IPS-NIHi11 (cell line): ENCODE data around the gene CAP1.
"Not testable (repeated sequence)": the region's sequence is repeated elsewhere in the genome, so short reads cannot be mapped to it uniquely, and the experiment has no call there.

Source experiments
- DNase-seq: peaks from one replicate; pipeline ENCODE4 v3.0.0; 2012; ENCODE audit warnings: mixed read lengths, low spot score

The CAP1 gene

DNA sequence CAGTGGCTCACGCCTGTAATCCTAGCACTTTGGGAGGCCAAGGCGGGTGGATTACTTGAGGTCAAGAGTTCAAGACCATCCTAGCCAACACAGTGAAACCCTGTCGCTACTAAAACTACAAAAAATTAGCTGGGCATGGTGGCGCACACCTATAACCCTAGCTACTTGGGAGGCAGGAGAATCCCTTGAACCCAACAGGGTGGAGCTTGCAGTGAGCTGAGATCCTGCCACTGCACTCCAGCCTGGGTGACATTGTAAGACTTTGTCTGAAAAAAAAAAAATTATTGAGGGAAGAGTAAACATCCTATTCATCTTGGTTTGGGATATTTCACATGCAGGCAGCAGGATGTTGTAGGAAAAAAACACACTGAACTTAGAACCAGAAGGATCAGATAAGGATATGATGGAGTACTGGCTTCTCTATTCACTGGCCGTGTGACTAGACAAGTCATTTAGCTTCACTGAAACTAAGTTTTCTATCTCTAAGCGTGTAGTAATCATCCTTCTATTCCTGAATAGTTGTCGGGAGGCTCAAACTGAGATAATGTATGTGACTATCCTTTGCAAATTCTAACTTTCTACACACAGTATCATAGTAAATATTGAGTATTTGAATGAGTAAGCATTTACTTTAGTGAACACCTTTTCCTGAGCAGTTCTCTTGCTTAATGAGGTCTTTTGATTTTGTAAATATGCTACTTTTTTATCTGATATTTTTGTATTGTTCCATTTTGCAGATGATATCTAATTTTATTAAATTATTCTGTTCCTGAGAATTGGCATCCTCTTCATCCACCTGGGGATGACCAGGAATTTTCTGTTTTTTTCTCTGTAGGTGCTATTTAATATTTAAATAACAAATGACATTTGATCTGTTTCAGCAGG, 18.2 kb downstream of the CAP1 start:
- no peak for DNase-seq

DNA sequence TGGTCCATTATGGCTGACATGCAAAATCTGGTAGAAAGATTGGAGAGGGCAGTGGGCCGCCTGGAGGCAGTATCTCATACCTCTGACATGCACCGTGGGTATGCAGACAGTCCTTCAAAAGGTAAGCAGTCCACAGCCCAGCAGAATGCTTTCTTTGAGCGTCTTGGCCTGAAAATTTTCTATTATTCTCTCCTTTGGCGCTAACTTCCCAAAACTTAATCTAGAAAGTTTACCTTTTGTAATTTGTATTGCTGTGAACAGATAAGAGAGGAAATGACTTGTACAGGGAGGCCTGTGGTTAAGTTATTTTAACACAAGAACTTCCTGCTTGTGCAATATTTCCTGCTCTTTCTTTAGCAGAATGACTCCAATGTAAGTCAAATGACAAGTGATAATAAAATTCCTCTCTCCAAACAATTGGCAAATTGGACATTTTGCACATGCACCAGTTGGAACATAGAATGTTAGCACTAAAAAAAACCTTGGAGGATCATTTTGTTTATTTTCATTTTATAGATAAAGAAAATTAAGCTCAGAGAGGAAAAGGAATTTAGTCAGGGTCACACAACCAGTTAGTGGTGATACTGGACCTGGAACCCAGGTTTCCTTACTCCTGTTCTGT, 18.9 kb downstream of the CAP1 start:
- DNase-seq: peak; percentile 62

DNA sequence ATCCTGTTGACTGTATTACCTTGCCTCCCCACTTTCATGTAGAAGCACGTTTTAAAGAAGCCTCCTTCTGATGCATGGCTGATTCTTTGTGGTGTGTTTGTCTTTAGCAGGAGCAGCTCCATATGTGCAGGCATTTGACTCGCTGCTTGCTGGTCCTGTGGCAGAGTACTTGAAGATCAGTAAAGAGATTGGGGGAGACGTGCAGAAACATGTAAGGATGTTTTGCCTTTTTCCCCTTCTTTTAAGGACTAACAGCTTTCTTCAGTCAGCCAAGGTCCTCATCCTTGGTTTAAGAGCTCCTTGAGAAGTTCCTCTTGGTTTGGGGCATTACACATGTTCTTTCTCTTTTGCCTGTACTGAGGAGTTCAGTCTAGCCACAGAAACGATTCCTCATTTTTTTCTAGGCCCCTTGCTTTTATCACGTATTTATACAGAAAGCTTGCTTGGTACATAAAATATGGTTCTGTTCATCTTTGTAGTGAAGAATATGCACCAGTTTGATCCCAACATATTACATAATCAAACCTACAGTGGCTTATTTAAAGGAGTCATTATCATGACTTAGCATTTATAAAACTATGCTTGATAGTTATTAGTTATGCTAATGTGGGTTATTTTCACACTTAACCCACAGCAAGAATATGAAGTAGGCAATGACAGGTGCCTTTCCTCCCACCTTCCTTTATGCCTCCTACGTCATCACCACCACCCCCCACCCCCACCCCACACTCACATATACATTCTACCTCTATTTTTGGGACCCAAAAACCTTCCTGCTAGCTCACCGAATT, 19.6 kb downstream of the CAP1 start:
- no peak for DNase-seq

- DNase-seq: no peak
These were observed 24.4 kb downstream of the CAP1 start for GRCh38 chr1:40064797-40065499.

GRCh38 chr1:40067023-40067422, 26.5 kb downstream of the CAP1 start:
- DNase-seq: no peak

DNA sequence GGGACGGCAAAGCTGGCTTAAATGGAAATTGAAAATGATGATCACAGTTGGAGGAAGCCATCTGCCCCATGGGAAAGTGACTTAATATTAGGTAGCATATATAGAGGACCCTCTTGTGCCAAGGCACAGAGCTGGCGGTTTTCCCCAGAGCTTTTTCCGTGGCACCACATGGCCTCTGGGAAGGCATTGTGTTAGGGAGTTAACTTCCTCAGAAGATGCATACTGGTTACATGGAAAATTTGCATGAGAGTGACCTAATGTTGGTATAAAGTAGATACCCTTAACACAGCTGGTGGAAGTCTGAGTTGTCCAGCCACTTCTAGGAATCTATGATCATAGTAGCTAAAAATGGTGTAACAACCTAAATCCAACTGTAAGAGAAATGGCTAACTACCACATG, 27.3 kb downstream of the CAP1 start:
- no peak for DNase-seq

GRCh38 chr1:40072142-40072541, 31.6 kb downstream of the CAP1 start:
- no peak for DNase-seq

- no peak for DNase-seq
These were observed 32.5 kb downstream of the CAP1 start for GRCh38 chr1:40073062-40073461.

- DNase-seq: no peak
These were observed 34.7 kb downstream of the CAP1 start for GRCh38 chr1:40075266-40075665.

GRCh38 chr1:40076895-40077312, 36.4 kb downstream of the CAP1 start:
- DNase-seq: no peak

- peak; percentile 77 for DNase-seq
These were observed 38.2 kb downstream of the CAP1 start for GRCh38 chr1:40078512-40079333.

DNA sequence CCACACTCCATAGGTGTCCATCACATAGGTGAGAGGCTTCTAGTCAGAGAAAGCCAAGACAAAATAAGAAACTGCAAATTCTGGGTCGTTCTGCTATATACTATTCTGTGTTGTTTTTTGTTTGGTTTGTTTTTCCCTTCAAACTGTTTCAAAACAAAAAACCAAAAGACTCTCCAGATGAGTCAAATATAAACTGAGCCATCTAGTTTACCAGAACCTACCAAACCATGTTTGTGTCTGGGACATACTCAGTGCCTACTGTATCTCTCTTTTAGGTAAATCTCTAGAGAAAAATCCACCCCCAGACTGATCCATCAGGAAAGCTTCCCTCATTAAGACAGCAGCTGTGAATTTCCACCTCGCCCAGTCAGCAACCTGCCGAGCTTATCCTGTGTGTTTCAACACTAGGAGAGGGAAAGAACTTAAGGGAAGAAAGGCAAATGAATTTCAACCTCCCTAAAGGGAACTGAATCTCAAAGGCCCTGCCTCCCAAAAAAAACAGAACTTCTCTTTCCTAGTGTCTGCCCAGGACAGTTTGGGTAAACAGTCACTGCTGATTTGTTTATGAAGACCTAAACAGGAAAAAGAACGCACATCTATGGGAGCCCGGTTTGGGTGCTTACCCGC, 39.4 kb downstream of the CAP1 start:
- no peak for DNase-seq

DNA sequence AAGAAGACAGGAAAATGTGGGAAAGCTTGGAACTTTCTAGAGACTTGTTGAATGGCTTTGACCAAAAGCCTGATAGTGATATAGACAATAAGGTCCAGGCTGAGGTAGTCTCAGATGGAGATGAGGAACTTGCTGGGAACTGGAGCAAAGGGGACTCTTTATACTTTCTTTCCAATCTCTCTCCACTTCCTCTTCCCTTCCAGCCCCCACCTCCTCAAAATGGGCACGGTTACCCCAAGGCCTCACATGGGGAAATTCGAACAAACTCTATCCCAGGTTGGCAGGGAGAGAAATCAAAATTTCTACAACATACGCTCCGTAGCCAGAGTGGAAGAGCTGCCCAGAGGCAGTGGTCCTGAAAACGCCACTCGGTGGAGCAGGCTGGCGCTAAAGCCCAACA, 41.3 kb downstream of the CAP1 start:
- DNase-seq: no peak

DNA sequence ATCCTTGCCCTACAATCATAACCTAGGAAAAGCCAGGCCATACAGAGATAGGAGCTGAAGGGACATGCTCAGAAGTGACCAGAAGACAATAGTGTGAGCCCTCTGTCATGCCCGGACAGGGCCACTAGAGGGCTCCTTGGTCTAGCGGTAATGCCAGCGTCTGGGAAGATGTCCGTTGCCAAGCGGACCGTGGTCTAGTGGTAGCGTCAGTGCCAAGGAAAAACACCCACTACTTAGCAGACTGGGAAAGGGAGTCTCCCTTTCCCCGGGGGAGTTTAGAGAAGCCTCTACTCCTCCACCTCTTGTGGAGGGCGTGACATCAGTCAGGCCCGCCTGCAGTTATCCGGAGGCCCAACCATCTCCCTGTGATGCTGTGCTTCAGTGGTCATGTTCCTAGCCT, 44.2 kb downstream of the CAP1 start:
- not testable (repeated sequence) for DNase-seq

DNA sequence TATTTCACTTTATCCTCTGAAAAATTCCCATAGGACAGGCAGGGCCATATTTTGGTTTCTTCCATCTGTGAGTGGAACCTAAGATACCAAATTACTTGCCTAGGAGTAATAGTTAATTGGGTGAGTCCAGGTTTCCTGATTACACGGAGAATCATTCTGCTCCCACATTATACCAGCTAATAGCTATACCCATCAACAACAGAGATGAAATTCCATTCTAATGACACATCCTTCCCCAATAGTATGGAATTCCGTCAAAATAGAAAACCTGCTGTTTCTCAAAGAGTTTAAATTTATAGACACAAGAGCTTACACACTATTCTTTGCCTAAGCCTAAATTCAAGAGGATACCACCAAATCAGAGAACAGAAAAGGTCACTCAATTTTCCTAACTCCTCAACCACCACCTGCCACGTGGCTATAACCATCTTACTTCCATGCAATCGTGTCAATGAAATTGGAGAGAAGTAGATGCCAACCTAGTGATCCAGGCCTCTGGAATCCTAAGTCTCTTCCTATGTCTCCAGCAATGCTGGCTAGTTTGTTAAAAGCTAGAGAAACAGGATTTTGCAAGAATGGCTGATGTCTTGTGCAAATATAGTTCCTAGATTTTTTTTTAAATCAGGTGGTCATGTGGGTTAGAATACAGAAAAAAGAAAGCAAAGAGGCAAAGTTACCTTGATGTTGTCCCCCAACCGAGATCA, 50.3 kb downstream of the CAP1 start:
- no peak for DNase-seq

DNA sequence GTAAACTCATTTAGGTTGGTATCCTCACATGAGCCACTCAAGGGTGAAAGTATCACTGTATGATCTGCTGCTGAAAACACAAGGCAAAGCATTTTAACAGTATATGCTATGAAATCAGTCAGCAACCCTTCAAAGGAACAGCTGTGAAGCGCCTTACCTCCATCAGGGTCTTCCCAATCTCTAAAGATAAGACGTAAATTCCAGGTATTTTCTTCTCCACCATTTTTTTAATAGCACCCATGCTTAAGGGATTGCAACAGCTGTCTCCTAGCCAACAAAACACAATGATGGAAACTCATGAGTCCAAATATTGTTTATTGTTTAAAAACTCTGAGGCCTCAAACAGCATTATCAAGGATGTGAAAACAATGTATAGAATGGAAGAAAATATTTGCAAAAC, 51.7 kb downstream of the CAP1 start:
- DNase-seq: no peak

GRCh38 chr1:40092706-40093639, 52.4 kb downstream of the CAP1 start:
- no peak for DNase-seq

- no peak for DNase-seq
These were observed 54.1 kb downstream of the CAP1 start for GRCh38 chr1:40094466-40095110.

GRCh38 chr1:40095806-40096205, 55.3 kb downstream of the CAP1 start:
- DNase-seq: no peak
